Esophagus mucosa (tissue), 1 donor: Measurements from ENCODE around the gene FARS2. TPM values are rescaled to one million over a fixed set of nuclear protein-coding genes. Genes with fewer than 3 reads are reported as not detected.

Experiments used
- ATAC-seq: fragments of 200-7000 bp; cut with Tn5 transposase; one replicate; pipeline ENCODE4 v1.9.1; 2020
- total RNA-seq: library from RNA; stranded (reverse); gene quantifications from one replicate; pipeline ENCODE4 v1.2.4, GENCODE V29; 2023
- donor health status: DM: yes; HTN: yes; CAD: no.

FARS2 gene
- total RNA-seq, 1 donor from 2014 or later: 15.4 TPM

- no peak for ATAC-seq
These were observed 11.7 kb upstream of the FARS2 start for GRCh38 chr6:5249451-5250122.

DNA sequence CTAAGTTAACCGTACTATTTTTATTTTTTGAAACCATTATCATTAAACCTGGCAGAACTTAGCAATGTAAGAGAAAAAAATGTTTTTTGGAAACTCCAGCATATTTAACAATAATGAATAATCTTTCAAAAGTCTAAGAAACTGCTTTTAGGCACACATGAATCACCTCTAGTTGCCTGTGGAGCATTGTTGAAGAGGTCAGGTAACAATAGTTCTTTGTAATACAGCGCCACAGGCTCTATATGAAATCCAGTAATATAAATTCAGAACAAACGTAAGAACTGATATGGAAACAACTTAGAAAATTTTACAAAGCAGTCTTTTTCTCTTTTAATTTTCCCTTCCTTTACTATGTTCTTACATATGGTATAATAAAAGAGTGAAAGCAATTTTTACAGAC lies 10.9 kb upstream of the FARS2 start:
- no peak for ATAC-seq

DNA sequence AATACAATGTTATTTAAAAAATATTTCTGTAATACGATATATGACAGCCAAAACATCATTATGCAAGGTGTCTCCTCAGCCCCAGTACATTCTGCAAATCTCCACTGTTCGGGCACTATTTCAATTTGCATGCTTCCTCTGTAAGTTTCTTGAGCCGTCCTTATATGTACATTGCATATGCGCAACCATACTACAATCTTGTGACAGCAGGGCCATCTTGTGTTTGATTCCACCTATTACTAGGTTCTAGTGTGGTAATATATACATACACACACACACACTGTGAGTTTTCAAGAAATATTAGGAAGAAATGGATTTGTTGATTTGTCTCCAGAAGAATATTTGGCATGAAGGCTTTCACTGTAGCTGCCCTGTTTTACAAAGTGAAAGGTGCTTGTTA lies 10.4 kb upstream of the FARS2 start:
- ATAC-seq: no peak

DNA sequence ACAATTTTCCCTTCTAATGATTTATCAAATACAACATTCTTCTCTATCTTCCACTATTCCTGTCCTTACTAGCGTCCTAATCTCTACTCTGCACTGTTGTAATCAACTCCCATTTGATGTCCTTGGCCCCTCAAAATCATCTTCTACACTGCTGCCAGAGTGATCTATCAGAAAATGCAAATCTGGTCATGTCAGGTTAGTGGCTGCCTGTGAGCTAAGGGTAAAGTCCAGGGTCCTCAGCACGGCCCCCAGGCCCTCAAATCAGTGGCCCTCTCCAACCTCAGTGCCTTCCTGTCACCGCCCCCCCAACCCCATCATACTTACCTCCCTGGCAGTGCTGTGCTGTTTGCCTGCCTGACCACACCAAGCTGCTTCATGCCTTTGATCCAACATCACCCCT lies 4.4 kb upstream of the FARS2 start:
- ATAC-seq: no peak

GRCh38 chr6:5257400-5257799 lies 3.9 kb upstream of the FARS2 start:
- ATAC-seq: no peak

GRCh38 chr6:5259428-5259827 lies 1.9 kb upstream of the FARS2 start:
- no peak for ATAC-seq

GRCh38 chr6:5260111-5260620 lies 1.1 kb upstream of the FARS2 start:
- ATAC-seq: peak; percentile 78

DNA sequence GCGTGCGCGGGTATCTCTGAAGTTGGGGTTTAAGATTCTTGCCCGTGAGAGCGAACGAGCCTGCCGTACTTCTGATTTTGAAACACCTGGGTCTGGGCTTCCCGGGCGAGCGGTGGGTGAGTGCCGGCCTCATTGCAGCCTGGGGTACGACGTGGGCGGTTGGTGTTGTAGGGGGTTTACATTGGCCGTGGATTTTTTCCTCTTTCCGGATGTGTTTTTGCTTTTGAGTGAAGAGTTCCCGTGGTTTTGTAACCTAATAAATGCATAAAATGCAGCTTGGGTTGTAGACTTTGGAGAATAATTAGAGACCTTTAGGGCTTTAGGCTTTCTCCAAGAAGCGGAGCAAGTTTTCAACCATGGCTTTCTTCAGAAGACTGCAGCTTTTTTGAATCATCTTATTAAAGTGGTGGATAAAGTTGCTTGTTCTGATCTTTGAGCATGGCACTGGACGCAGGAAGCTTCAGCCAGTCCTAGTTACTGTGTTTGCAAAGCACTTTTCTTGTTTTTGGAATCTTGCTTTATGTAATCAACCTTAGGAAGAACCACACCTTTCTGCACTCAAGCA lies 314 bp downstream of the FARS2 start:
- no peak for ATAC-seq

DNA sequence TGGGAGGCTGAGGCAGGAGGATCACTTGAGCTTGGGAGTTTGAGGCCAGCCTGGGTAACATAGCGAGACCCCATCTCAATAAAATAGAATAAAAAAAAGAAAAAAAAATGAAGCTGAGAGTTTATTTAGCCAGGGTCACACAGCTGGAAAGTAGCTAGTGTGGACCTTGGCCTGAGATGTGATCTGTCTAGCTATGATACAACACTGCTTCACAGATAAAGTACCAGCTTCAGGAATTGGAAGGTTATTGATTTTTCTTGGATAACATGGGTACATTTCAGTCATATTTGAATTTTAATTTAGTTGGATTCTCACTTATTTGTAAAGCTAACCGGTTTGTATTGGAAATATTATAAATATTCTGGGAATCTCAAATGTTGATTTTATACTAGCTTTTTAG lies 5.1 kb downstream of the FARS2 start:
- no peak for ATAC-seq

GRCh38 chr6:5270093-5270680 lies 8.9 kb downstream of the FARS2 start:
- ATAC-seq: no peak

DNA sequence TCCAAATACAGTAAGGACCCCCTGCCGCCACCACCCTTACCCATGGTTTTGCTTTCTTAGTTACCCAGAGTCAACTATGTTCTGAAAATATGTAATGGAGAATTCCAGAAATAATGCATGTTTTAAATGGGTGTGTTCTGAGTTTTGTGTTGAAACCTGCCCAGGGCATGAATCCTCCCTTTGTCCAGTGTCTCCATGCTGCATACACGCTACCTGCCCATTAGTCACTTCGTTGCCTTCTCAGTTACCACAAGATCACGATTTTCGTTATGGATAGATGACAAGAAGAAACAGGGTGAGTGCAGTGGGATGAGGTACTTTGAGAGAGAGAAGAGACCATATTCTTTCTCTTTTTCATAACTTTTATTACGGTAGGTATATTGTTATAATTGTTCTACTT lies 10.6 kb downstream of the FARS2 start:
- peak; percentile 91 for ATAC-seq

DNA sequence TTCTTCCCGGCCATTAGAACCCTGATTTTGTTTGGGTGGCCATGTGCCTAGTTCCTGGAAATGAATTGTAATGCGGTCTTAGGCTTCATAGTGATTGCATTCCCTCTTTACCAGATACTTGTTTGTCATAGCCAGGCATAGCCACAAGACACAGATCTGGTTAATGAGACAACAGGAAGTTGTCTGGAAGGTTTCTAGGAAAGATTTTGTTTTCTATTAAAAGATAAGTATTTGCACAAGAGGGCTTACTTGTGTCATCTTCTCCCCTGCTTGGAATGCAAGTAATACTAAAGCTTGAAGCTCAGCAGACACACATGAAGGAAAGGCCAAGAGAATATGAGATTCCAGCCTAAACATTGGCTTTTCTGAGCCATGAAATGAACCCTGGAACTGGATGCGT lies 12.9 kb downstream of the FARS2 start:
- no peak for ATAC-seq

DNA sequence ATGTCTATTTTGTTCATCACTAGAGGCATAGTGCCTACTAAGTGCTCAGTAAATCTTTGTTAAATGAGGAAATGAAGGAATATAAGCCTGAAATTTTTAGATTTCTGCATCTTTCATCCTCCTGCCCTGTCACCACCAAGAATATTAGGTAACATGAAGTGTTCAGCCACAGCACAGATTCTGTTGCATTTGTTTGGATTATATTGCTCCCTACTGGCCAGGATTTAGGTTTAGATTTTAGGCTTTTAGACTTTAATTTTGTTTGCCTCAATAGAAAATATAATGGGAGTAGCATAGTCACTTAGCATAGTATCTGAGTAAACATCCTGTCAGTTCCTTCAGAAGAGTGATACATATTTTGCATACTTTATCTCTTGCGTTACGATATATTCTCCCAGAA lies 14.2 kb downstream of the FARS2 start:
- ATAC-seq: no peak

DNA sequence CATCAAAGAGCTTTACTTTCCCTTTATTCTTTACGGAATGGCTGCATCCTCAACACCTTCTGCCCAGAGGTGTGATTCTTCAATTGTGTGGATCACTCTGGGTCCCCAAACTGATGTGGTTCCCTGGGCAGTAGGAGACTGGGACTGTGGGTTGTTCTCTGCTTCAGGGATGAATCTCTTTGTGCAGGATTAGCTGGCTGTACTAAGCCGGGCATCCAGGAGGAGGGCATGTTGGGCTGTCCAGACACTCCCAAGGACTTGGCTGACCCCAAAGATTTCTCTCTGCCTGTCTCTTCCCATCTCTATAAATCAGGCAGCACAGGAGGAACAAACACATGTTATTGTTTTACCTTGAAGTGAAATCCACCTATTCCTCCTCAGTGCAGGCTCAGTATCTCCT lies 15.3 kb downstream of the FARS2 start:
- no peak for ATAC-seq

- ATAC-seq: no peak
These were observed 16.3 kb downstream of the FARS2 start for GRCh38 chr6:5277589-5277988.

DNA sequence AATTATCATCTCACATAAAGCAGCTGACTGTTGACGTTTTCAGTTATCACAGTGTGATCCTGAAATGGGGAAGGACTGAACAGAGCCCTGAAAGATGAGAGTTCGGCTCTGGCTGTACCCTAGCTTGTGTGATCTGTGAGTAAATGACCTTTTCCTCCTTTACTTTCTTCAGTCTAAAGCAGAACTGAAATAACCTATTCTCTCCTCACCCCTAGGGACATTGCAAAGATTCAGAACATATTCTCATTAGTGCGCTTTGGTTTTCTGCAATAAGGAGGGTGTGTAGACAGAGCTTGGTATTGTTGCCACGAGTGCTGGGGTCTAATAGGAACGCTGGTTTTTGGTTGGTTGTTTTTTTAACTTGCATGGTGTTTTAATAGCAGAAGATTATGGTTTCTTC lies 16.7 kb downstream of the FARS2 start:
- no peak for ATAC-seq

DNA sequence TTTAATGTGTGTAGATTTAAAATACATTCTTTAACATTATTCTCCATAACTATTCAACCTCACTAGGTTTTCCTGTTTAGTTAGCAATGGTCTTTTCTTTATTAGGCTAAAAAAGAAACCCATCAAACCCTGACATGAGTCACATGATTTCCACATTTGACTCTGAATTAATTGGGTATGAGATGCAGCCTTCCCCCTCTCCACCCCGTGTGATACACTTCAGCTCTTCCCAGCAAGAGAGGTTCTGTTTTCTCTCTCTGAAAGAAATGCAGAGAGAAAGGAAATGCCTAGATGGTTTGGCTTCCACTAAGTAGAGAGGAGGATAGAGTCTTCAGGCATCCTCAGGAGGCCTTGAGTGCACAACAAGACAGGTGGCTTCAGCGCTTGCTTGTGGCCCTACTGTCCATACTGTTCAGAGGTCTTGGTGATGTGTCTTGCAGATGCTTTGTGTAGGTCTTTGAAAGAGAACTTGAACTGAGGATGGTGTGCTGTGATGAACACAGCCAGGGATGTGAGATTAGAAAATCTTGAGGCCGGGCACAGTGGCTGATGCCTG lies 17.3 kb downstream of the FARS2 start:
- ATAC-seq: no peak

DNA sequence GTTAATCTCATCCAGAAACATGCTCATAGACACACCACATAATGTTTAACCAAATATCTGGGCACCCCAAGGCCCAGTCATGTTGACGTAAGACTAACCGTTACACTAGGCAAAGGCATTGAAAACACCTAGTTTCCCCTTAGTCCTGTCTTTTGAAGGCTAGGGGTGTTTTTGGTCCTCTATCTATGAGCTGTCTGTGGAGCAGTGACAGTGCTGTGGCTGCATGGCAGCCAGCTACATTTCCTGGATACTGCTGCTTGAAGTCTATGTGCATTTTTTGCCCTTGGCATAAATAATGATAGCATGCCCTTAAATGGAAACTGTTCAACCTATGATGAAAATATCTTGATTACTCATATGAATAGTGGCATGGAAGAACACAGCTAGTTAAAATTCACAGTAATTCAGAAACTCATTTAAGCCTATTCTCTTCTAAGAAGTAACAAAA lies 18.6 kb downstream of the FARS2 start:
- ATAC-seq: no peak

- no peak for ATAC-seq
These were observed 19.6 kb downstream of the FARS2 start for GRCh38 chr6:5280920-5281319.

- no peak for ATAC-seq
These were observed 20.9 kb downstream of the FARS2 start for GRCh38 chr6:5282191-5282623.

DNA sequence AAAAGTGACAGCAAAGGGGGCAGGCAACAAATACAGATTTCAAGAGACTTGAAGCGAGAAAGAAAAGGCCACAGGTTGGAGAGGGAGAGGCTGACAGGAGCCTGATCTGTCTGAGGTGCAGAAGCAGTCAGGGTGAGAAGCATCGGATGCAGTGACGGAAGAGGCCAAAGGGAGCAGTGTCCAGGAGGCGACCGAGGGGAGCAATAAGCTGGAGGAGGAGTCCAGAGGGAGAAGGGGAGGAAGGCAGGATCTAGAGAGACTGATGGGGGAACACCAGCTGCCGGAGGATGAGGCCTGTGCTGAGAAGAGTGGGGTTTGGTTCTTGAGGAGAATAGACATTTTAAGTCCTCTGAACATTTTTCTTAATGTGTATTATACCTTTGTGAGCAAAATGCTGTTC lies 23.8 kb downstream of the FARS2 start:
- ATAC-seq: no peak

DNA sequence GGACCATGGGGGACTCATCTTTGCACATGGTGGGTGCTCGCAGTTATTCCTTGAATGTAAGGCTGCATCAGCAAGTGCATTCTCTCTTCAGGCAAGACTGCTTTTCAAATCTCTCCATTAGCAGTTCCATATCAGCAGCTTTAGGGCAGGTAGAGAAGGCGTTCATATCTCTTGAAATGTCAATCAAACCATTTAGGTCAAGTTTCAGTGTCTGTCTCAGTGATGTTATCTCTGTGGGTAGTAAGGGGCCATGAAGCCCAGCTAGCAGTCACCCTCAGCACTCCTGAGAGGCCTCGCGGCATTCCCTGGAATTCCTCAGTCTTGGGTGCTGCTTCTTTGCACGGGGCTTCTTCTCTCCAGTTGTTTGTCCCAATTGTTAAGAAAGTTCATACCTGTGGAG lies 24.2 kb downstream of the FARS2 start:
- no peak for ATAC-seq

DNA sequence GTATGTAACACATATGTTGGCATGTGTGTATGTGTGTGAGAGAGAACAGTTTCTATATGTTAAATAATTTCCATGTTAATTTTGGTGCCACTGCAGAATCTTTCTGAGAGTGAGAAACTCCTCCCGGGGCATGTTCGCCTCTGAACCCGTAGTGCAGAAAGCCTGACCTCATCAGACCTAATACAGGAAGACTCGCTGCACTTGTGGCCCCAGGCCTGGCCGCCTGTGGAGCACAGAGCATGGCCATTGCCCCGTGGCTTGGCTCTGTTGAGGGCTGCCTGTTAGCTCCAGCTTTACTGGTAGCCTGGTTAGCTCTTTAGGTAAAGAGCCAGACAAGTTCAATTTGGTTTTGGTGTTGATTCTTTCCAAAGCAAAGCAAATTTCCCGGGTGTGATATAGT lies 25.5 kb downstream of the FARS2 start:
- ATAC-seq: no peak
